ENCODE results near the gene HOXC6. TPM values are rescaled to one million over a fixed set of nuclear protein-coding genes. Genes with fewer than 3 reads are reported as not detected.

HOXC6 gene
- total and polyA plus RNA-seq, 9 of the 15 experiments (the other 6 are each of a cell fraction or from before 2014, with no cell fraction given) = 0.06 to 4.0 (median 1.4) TPM

- no peak overlapping the region for H2AFZ ChIP-seq (ENCODE audit: low read depth, low read length)
- intact Hi-C loops (cut with micrococcal nuclease) (no loop called here), in situ Hi-C loops (cut with MboI) (no loop called here)
- H3K27ac ChIP-seq (ENCODE audit: extremely low read depth, low read depth, low read length) = no peak overlapping the region
- 37% methylated on average over 21 of the region's 27 CpGs for WGBS (ENCODE audit: insufficient coverage, low coverage, missing lambda C conversion rate)
- ChIA-PET POLR2A (no interaction called here), CTCF (ENCODE audit: low intra/inter-chr PET ratio) (no interaction called here)
- H3K9ac ChIP-seq (ENCODE audit: insufficient read depth in 1 of 2, low read depth in 2 of 2, low read length in 2 of 2) = no peak overlapping the region
- FAIRE-seq (no peak), ATAC-seq (no peak), DNase-seq (ENCODE audit: extremely low read depth in 1 of 4, low spot score in 3 of 4) (no peak)
- peaks cover 0 to 11% of the 10 kb centered on the region in 2 experiments; a peak in 1 of 5 replicates for H3K4me1 ChIP-seq (replicated peaks in 1 of 2; ENCODE audit: control insufficient read depth in 2 of 2, insufficient read depth in 2 of 2, low read length in 2 of 2)
- no peak for TF ChIP-seq LARP7 (IDR thresholded peaks at IDR 0.05)
- TF ChIP-seq SMARCA4 (IDR thresholded peaks at IDR 0.05) = no peak
- TF ChIP-seq ZBTB1 (CRISPR knock-in tag; IDR thresholded peaks at IDR 0.05; ENCODE audit: borderline replicate concordance, low read depth) = no peak
- no peak for TF ChIP-seq SMAD1 (IDR thresholded peaks at IDR 0.05; ENCODE audit: low read depth, low read length, partially characterized antibody)
- no peak for TF ChIP-seq ZNF124 (CRISPR knock-in tag; IDR thresholded peaks at IDR 0.05)
- no peak for TF ChIP-seq CBFB (CRISPR knock-in tag; IDR thresholded peaks at IDR 0.05)
- H4K20me1 ChIP-seq (replicated peaks; ENCODE audit: control insufficient read depth, insufficient read depth, low read length) = 0 out of 2 replicates have a peak, but pooled peaks cover 2% of the 10 kb centered on the region
- H3K9me3 ChIP-seq (replicated peaks; ENCODE audit: control insufficient read depth, insufficient read depth, low read depth, low read length) = no peaks in the 10 kb centered on the region
- no peaks in the 10 kb centered on the region for H3K36me3 ChIP-seq (ENCODE audit: control insufficient read depth, insufficient read depth, low read length)
- H3K79me2 ChIP-seq (ENCODE audit: control insufficient read depth, insufficient read depth, low read length) = no peaks in the 10 kb centered on the region
- BruUV-seq (replicated peaks) = no TSS peak
- no peak overlapping the region for H3K4me2 ChIP-seq (ENCODE audit: insufficient read depth, low read length)
- no peak overlapping the region for H3K4me3 ChIP-seq
- no peaks in the 10 kb centered on the region for H3K9me1 ChIP-seq (ENCODE audit: control insufficient read depth, insufficient read depth, low read length)
- peaks cover 57 to 59% of the 10 kb centered on the region in 2 experiments for H3K27me3 ChIP-seq (ENCODE audit: control insufficient read depth in 2 of 2, insufficient read depth in 2 of 2, low read length in 2 of 2)
Observed at GRCh38 chr12:54046809-54047159, 18.5 kb downstream of the HOXC6 start.

DNA sequence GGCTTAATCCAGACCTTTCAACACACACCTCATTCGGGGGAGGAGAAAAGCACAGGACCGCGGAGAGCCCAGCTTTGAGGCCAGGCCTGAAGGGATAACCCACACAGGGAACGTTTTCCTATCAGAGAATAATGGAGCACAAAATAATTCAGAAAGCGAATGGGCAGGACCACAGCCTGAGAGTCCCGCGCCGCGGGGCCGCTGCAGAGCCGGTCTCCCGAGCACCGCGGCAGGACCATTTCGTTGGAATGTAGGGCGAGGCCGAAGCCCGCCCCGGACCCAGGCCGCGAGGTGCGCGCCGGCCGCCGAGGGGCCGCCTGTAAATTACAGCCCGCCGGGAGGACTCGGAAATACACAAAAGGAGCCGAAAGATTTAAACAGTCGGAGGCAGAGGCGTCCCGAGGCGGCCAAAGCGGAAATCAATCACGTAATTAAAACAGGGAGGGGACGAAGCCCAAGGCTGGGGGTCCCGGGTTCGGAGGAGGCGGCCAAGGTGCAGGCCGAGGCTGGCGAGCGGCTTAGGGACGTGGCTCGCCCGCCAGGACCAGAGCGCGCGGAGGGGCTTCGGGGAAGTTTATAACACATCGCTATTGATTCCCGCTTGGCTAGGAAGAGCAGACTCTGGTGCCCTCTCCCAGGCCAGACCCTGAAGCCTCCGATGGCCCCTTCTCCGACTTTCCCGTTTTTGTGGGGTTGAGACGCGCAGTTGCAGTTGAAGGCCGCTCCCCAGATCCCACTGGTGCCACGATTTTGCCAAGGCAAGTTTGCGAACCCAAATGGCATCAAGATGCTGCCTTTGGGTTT lies 19.1 kb downstream of the HOXC6 start:
- no peaks in the 10 kb centered on the region for H3K9me3 ChIP-seq (replicated peaks; ENCODE audit: control insufficient read depth, insufficient read depth, low read depth, low read length)
- no peak overlapping the region for H3K9ac ChIP-seq (ENCODE audit: insufficient read depth in 1 of 2, low read depth in 2 of 2, low read length in 2 of 2)
- H3K9me1 ChIP-seq (ENCODE audit: control insufficient read depth, insufficient read depth, low read length) = no peaks in the 10 kb centered on the region
- peaks cover 0 to 11% of the 10 kb centered on the region in 2 experiments; a peak in 1 of 5 replicates for H3K4me1 ChIP-seq (replicated peaks in 1 of 2; ENCODE audit: control insufficient read depth in 2 of 2, insufficient read depth in 2 of 2, low read length in 2 of 2)
- H3K27ac ChIP-seq (ENCODE audit: extremely low read depth, low read depth, low read length) = no peak overlapping the region
- BruUV-seq (replicated peaks) = no TSS peak
- H4K20me1 ChIP-seq (replicated peaks; ENCODE audit: control insufficient read depth, insufficient read depth, low read length) = 0 out of 2 replicates have a peak, but pooled peaks cover 2% of the 10 kb centered on the region
- DNase-seq (ENCODE audit: extremely low read depth in 1 of 4, low spot score in 3 of 4) (no peak), ATAC-seq (no peak), FAIRE-seq (no peak)
- no peak overlapping the region for H3K4me3 ChIP-seq
- H3K4me2 ChIP-seq (ENCODE audit: insufficient read depth, low read length) = no peak overlapping the region
- intact Hi-C loops (cut with micrococcal nuclease) = no loop called here
- peaks cover 63 to 65% of the 10 kb centered on the region in 2 experiments for H3K27me3 ChIP-seq (ENCODE audit: control insufficient read depth in 2 of 2, insufficient read depth in 2 of 2, low read length in 2 of 2)
- 45% methylated on average over 53 of the region's 61 CpGs for WGBS (ENCODE audit: insufficient coverage, low coverage, missing lambda C conversion rate)
- no peaks in the 10 kb centered on the region for H3K36me3 ChIP-seq (ENCODE audit: control insufficient read depth, insufficient read depth, low read length)
- in situ Hi-C loops (cut with MboI) = no loop called here
- ChIA-PET POLR2A (no interaction called here), CTCF (ENCODE audit: low intra/inter-chr PET ratio) (no interaction called here)
- TF ChIP-seq STAT5A (IDR thresholded peaks at IDR 0.05; ENCODE audit: borderline replicate concordance, low read length) (no peak), ZNF134 (CRISPR knock-in tag; conservative IDR thresholded peaks at IDR 0.05) (no peak), ZNF584 (CRISPR knock-in tag; IDR thresholded peaks at IDR 0.05; ENCODE audit: low read depth) (no peak), ZC3H8 (IDR thresholded peaks at IDR 0.05) (no peak), RFX1 (IDR thresholded peaks at IDR 0.05) (no peak)
- H3K79me2 ChIP-seq (ENCODE audit: control insufficient read depth, insufficient read depth, low read length) = no peaks in the 10 kb centered on the region
- no peak overlapping the region for H2AFZ ChIP-seq (ENCODE audit: low read depth, low read length)
